ENCODE measurements around the gene INSL4. TPM values are rescaled to one million over a fixed set of nuclear protein-coding genes. Genes with fewer than 3 reads are reported as not detected.

INSL4 gene
- total RNA-seq (2012; rRNA removed), result not detected in 2 replicates

DNA sequence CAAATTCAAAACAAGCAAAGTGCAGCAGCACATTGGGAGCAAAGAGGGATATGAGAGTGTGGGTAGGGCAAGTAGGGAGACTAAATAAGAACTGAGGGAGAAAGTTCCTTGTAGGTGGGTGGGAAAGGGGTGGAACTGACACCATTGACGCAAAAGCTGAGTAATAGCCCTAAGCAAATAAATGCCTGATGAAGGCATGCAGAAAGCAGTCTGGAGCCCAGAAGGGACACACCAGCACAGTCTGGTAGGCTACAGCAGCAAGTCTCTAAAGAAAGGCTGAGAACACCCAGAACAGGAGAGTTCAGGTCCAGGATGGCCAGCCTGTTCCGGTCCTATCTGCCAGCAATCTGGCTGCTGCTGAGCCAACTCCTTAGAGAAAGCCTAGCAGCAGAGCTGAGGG lies at the start of gene INSL4:
INSL4 (plus strand) TSS at position 208 of the 400 bp plus-strand sequence; CDS start at position 313, 105 bp downstream.
- Histone ChIP-seq H3K9me3 (replicated peaks; ENCODE audit: low read length) (no peaks in the 10 kb centered on the region), H3K27me3 (ENCODE audit: control insufficient read depth, insufficient read depth, low read length) (peaks cover 23% of the 10 kb centered on the region)

GRCh38 chr9:5184776-5185175 lies 46.4 kb upstream of the INSL4 start:
- H3K36me3 ChIP-seq (ENCODE audit: insufficient read depth, low read length), result no peaks in the 10 kb centered on the region
- no peaks in the 10 kb centered on the region for H3K4me1 ChIP-seq (ENCODE audit: control insufficient read depth, insufficient read depth, low read length)
- H3K9me3 ChIP-seq (replicated peaks; ENCODE audit: low read length), result no peaks in the 10 kb centered on the region
- no peak overlapping the region for H3K9ac ChIP-seq (ENCODE audit: low read depth, low read length)
- no peak overlapping the region for H3K4me2 ChIP-seq (ENCODE audit: low read length)
- H3K4me3 ChIP-seq (ENCODE audit: low read length), result no peak overlapping the region
- H3K27me3 ChIP-seq (ENCODE audit: control insufficient read depth, insufficient read depth, low read length), result peaks cover 6% of the 10 kb centered on the region

More for the DNA sequence above, at the start of gene INSL4:
- Histone ChIP-seq H3K4me2 (ENCODE audit: low read length) (no peak within 1 kb of the TSS), H3K4me3 (ENCODE audit: low read length) (no peak within 1 kb of the TSS), H3K4me1 (ENCODE audit: control insufficient read depth, insufficient read depth, low read length) (no peaks in the 10 kb centered on the region), H3K36me3 (ENCODE audit: insufficient read depth, low read length) (no peaks in the 10 kb centered on the region), H3K9ac (ENCODE audit: low read depth, low read length) (no peak within 1 kb of the TSS)

- H3K36me3 ChIP-seq (ENCODE audit: insufficient read depth, low read length), result no peaks in the 10 kb centered on the region
- H3K9ac ChIP-seq (ENCODE audit: low read depth, low read length), result no peak within 1 kb of the TSS
- H3K9me3 ChIP-seq (replicated peaks; ENCODE audit: low read length), result no peaks in the 10 kb centered on the region
- H3K4me1 ChIP-seq (ENCODE audit: control insufficient read depth, insufficient read depth, low read length), result no peaks in the 10 kb centered on the region
- H3K27me3 ChIP-seq (ENCODE audit: control insufficient read depth, insufficient read depth, low read length), result peaks cover 6% of the 10 kb centered on the region
- no peak within 1 kb of the TSS for H3K4me3 ChIP-seq (ENCODE audit: low read length)
- H3K4me2 ChIP-seq (ENCODE audit: low read length), result no peak within 1 kb of the TSS
These were observed 45.9 kb upstream of the INSL4 start, which contains the start of gene INSL6 for GRCh38 chr9:5185220-5185840. INSL6 (minus strand) TSS chr9:5185639; CDS start chr9:5185602, 37 bp downstream.

- Histone ChIP-seq H3K4me3 (ENCODE audit: low read length) (no peak overlapping the region), H3K4me1 (ENCODE audit: control insufficient read depth, insufficient read depth, low read length) (no peaks in the 10 kb centered on the region), H3K9me3 (replicated peaks; ENCODE audit: low read length) (no peaks in the 10 kb centered on the region), H3K27me3 (ENCODE audit: control insufficient read depth, insufficient read depth, low read length) (peaks cover 6% of the 10 kb centered on the region), H3K9ac (ENCODE audit: low read depth, low read length) (no peak overlapping the region), H3K36me3 (ENCODE audit: insufficient read depth, low read length) (no peaks in the 10 kb centered on the region), H3K4me2 (ENCODE audit: low read length) (no peak overlapping the region)
These were observed 44.6 kb upstream of the INSL4 start for GRCh38 chr9:5186416-5187169.

- no peak overlapping the region for H3K4me2 ChIP-seq (ENCODE audit: low read length)
- H3K36me3 ChIP-seq (ENCODE audit: insufficient read depth, low read length), result no peaks in the 10 kb centered on the region
- no peak overlapping the region for H3K9ac ChIP-seq (ENCODE audit: low read depth, low read length)
- H3K4me3 ChIP-seq (ENCODE audit: low read length), result no peak overlapping the region
- H3K9me3 ChIP-seq (replicated peaks; ENCODE audit: low read length), result no peaks in the 10 kb centered on the region
- H3K27me3 ChIP-seq (ENCODE audit: control insufficient read depth, insufficient read depth, low read length), result peaks cover 6% of the 10 kb centered on the region
- no peaks in the 10 kb centered on the region for H3K4me1 ChIP-seq (ENCODE audit: control insufficient read depth, insufficient read depth, low read length)
These were observed 42.9 kb upstream of the INSL4 start for GRCh38 chr9:5188060-5188984.

GRCh38 chr9:5191985-5192384 lies 39.2 kb upstream of the INSL4 start:
- Histone ChIP-seq H3K36me3 (ENCODE audit: insufficient read depth, low read length) (no peaks in the 10 kb centered on the region), H3K9me3 (replicated peaks; ENCODE audit: low read length) (no peaks in the 10 kb centered on the region), H3K4me2 (ENCODE audit: low read length) (no peak overlapping the region), H3K4me3 (ENCODE audit: low read length) (no peak overlapping the region), H3K9ac (ENCODE audit: low read depth, low read length) (no peak overlapping the region), H3K27me3 (ENCODE audit: control insufficient read depth, insufficient read depth, low read length) (peaks cover 10% of the 10 kb centered on the region), H3K4me1 (ENCODE audit: control insufficient read depth, insufficient read depth, low read length) (no peaks in the 10 kb centered on the region)

DNA sequence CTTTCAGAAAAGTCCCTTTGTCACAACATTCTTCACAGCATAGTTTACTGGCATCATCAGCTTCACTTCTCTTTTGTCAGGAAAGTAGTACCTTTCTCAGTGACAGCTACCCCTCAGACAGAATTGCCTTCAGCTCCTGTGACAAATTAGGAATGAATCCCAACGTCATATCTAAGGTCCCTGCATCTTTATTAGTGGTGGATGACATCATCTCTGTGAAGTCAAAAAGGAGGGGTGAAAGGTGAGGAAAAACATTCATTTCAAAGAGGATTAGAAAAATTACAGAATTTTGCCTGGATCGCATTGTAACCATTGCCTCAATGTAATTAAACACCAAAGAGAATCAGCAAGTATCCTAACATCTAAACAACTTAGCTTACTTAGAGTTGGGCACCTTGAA lies 37.9 kb upstream of the INSL4 start:
- no peak overlapping the region for H3K9ac ChIP-seq (ENCODE audit: low read depth, low read length)
- peaks cover 8% of the 10 kb centered on the region for H3K27me3 ChIP-seq (ENCODE audit: control insufficient read depth, insufficient read depth, low read length)
- no peak overlapping the region for H3K4me2 ChIP-seq (ENCODE audit: low read length)
- H3K4me1 ChIP-seq (ENCODE audit: control insufficient read depth, insufficient read depth, low read length), result no peaks in the 10 kb centered on the region
- H3K36me3 ChIP-seq (ENCODE audit: insufficient read depth, low read length), result no peaks in the 10 kb centered on the region
- no peaks in the 10 kb centered on the region for H3K9me3 ChIP-seq (replicated peaks; ENCODE audit: low read length)
- H3K4me3 ChIP-seq (ENCODE audit: low read length), result no peak overlapping the region

DNA sequence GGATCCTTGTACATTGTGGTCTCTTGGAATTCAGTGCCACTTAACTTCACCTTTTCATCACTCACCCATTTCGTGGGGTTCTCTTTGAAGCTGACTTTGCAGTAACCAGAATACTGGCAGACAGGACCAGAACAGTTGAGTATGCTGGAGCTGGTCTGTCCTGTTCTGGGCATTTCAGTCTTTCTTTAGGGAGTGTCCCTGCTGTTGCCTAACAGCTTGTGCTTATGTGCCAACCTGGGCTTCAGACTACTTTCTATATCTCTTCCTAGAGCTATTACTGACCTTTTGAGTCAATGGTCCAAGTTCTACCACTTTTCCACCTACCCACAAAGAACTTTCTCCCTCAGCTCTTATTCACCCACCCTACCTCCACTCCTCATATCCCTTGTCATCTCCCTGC lies 35.8 kb upstream of the INSL4 start:
- Histone ChIP-seq H3K4me3 (ENCODE audit: low read length) (no peak overlapping the region), H3K27me3 (ENCODE audit: control insufficient read depth, insufficient read depth, low read length) (peaks cover 5% of the 10 kb centered on the region), H3K9ac (ENCODE audit: low read depth, low read length) (no peak overlapping the region), H3K4me2 (ENCODE audit: low read length) (no peak overlapping the region), H3K4me1 (ENCODE audit: control insufficient read depth, insufficient read depth, low read length) (no peaks in the 10 kb centered on the region), H3K36me3 (ENCODE audit: insufficient read depth, low read length) (no peaks in the 10 kb centered on the region), H3K9me3 (replicated peaks; ENCODE audit: low read length) (no peaks in the 10 kb centered on the region)

GRCh38 chr9:5205071-5205470 lies 26.1 kb upstream of the INSL4 start:
- Histone ChIP-seq H3K9me3 (replicated peaks; ENCODE audit: low read length) (no peaks in the 10 kb centered on the region), H3K9ac (ENCODE audit: low read depth, low read length) (no peak overlapping the region), H3K4me1 (ENCODE audit: control insufficient read depth, insufficient read depth, low read length) (no peaks in the 10 kb centered on the region), H3K27me3 (ENCODE audit: control insufficient read depth, insufficient read depth, low read length) (peaks cover 2% of the 10 kb centered on the region), H3K4me2 (ENCODE audit: low read length) (no peak overlapping the region), H3K36me3 (ENCODE audit: insufficient read depth, low read length) (no peaks in the 10 kb centered on the region), H3K4me3 (ENCODE audit: low read length) (no peak overlapping the region)

GRCh38 chr9:5230554-5230953 lies 665 bp upstream of the INSL4 start:
- Histone ChIP-seq H3K4me3 (ENCODE audit: low read length) (no peak overlapping the region), H3K4me2 (ENCODE audit: low read length) (no peak overlapping the region), H3K9me3 (replicated peaks; ENCODE audit: low read length) (no peaks in the 10 kb centered on the region), H3K4me1 (ENCODE audit: control insufficient read depth, insufficient read depth, low read length) (no peaks in the 10 kb centered on the region), H3K9ac (ENCODE audit: low read depth, low read length) (no peak overlapping the region), H3K36me3 (ENCODE audit: insufficient read depth, low read length) (no peaks in the 10 kb centered on the region), H3K27me3 (ENCODE audit: control insufficient read depth, insufficient read depth, low read length) (peaks cover 23% of the 10 kb centered on the region)

Data from skeletal muscle satellite cell (primary cell).